H1 (cell line): ENCODE measurements around the gene VGLL1. TPM values are rescaled to one million over a fixed set of nuclear protein-coding genes. Genes with fewer than 3 reads are reported as not detected.
A peak's percentile ranks its signal among the peaks of the same experiment; 100 is the strongest.

Experiments used
- CTCF ChIA-PET: fragments of 300-600 bp; sonication (Branson Sonifier 250); formaldehyde crosslinking; loops from one replicate; lab custom pipeline; 2021; ENCODE audit not compliant: partially characterized antibody; lab: Charles Lee
- POLR2A ChIA-PET: fragments of 300-600 bp; sonication (Branson Sonifier 250); formaldehyde crosslinking; loops from one replicate; lab custom pipeline; 2021; ENCODE audit warnings: inconsistent platforms; ENCODE audit not compliant: partially characterized antibody; lab: Charles Lee
- DNase-seq, 2 experiments: peaks; one replicate each; pipeline versions ENCODE4 v3.0.0 to v3.0.0-alpha.2; 2010 to 2022; ENCODE audit warnings: low spot score in 2 of 2, low read depth in 1 of 2, mixed read lengths in 1 of 2
- FAIRE-seq: peaks from 2 replicates; lab custom pipeline; 2011; peaks lifted over from hg19 to GRCh38; lab: Jason Lieb, UNC
- H2AFZ ChIP-seq: 2 replicates; pipeline ENCODE4 v1.8.1; 2012; ENCODE audit warnings: low read length, inconsistent platforms
- H2AK5ac ChIP-seq: 2 replicates; pipeline ENCODE4 v1.6.1; 2013; ENCODE audit warnings: low read depth, low read length
- H2BK120ac ChIP-seq: replicated peaks from 2 replicates; pipeline ENCODE3; 2013; ENCODE audit warnings: low read depth, low read length, inconsistent platforms
- H2BK12ac ChIP-seq: 2 replicates; pipeline ENCODE4 v1.6.1; 2013; ENCODE audit warnings: low read depth, low read length
- H2BK15ac ChIP-seq: 2 replicates; pipeline ENCODE4 v1.6.1; 2013; ENCODE audit warnings: low read length
- H2BK20ac ChIP-seq: 2 replicates; pipeline ENCODE4 v1.6.1; 2013; ENCODE audit warnings: low read length
- H2BK5ac ChIP-seq: 2 replicates; pipeline ENCODE4 v1.6.1; 2013; ENCODE audit warnings: low read depth, low read length
- H3K14ac ChIP-seq: 2 replicates; pipeline ENCODE4 v1.6.1; 2013; ENCODE audit warnings: inconsistent platforms; ENCODE audit not compliant: insufficient read length
- H3K18ac ChIP-seq: 2 replicates; pipeline ENCODE4 v1.6.1; 2013; ENCODE audit warnings: low read length; ENCODE audit errors: extremely low read depth
- H3K23ac ChIP-seq: 2 replicates; pipeline ENCODE4 v1.6.1; 2013; ENCODE audit warnings: inconsistent platforms; ENCODE audit not compliant: insufficient read length
- H3K23me2 ChIP-seq: 2 replicates; pipeline ENCODE4 v1.6.1; 2013; ENCODE audit warnings: low read depth, low read length
- H3K27ac ChIP-seq: 2 replicates; pipeline ENCODE4 v1.6.1; 2011; ENCODE audit warnings: low read depth, low read length, inconsistent platforms
- H3K27me3 ChIP-seq, 4 experiments: replicated peaks in 1 of 4; 1 replicate in 1 of 4; 2 replicates in 3 of 4; pipeline versions ENCODE4 v1.6.1 to v1.8.1; 2011 to 2013; ENCODE audit warnings: low read length in 3 of 4, mild to moderate bottlenecking in 3 of 4, inconsistent platforms in 2 of 4, mixed read lengths in 2 of 4, moderate library complexity in 1 of 4; ENCODE audit not compliant: control insufficient read depth in 3 of 4, insufficient read depth in 3 of 4; ENCODE audit errors: extremely low read depth in 1 of 4
- H3K36me3 ChIP-seq, 4 experiments: 2 replicates each; pipeline versions ENCODE4 v1.6.1 to v1.8.1; 2011 to 2013; ENCODE audit warnings: mild to moderate bottlenecking in 4 of 4, low read length in 3 of 4, moderate library complexity in 2 of 4, control low read depth in 1 of 4, inconsistent platforms in 1 of 4; ENCODE audit not compliant: insufficient read depth in 4 of 4, control insufficient read depth in 2 of 4
- H3K4ac ChIP-seq: replicated peaks from 2 replicates; pipeline ENCODE3; 2013; ENCODE audit warnings: low read length, low read depth, mixed read lengths, inconsistent platforms; ENCODE audit not compliant: insufficient read length
- H3K4me1 ChIP-seq, 4 experiments: replicated peaks in 1 of 4; 1 replicate in 1 of 4; 2 replicates in 3 of 4; pipeline versions ENCODE4 v1.6.1 to v1.8.1; 2011 to 2013; ENCODE audit warnings: low read length in 3 of 4, inconsistent platforms in 2 of 4, mixed read lengths in 1 of 4; ENCODE audit not compliant: insufficient read depth in 4 of 4, control insufficient read depth in 3 of 4
- H3K4me2 ChIP-seq, 2 experiments: 2 replicates each; pipeline versions ENCODE4 v1.6.1 to v1.8.1; 2011 to 2013; ENCODE audit warnings: low read depth in 2 of 2, low read length in 2 of 2, control low read depth in 1 of 2, inconsistent platforms in 1 of 2, mild to moderate bottlenecking in 1 of 2; ENCODE audit not compliant: insufficient read depth in 1 of 2
- H3K4me3 ChIP-seq, 4 experiments: fragments of 200-600, 300-600 bp in 1 of 4; sonication (generic), shearing (Covaris generic), sonication (Bioruptor Twin) in 1 of 4; 2 replicates each; pipeline versions ENCODE4 v1.5.1 to v1.8.1; 2011 to 2016; ENCODE audit warnings: low read length in 4 of 4, low read depth in 3 of 4, control low read depth in 2 of 4, inconsistent platforms in 2 of 4, mild to moderate bottlenecking in 2 of 4, mixed read lengths in 1 of 4, moderate library complexity in 1 of 4; ENCODE audit not compliant: insufficient read depth in 2 of 4; ENCODE audit errors: extremely low read depth in 1 of 4
- H3K56ac ChIP-seq: replicated peaks from 2 replicates; pipeline ENCODE3; 2013; ENCODE audit warnings: low read depth, mild to moderate bottlenecking, mixed read lengths, low read length, inconsistent platforms; ENCODE audit not compliant: insufficient read length
- H3K79me1 ChIP-seq: 2 replicates; pipeline ENCODE4 v1.6.1; 2013; ENCODE audit warnings: low read depth, low read length, control low read depth
- H3K79me2 ChIP-seq, 2 experiments: 2 replicates each; pipeline versions ENCODE4 v1.6.1 to v1.8.1; 2012 to 2013; ENCODE audit warnings: low read length in 2 of 2, mild to moderate bottlenecking in 2 of 2, inconsistent platforms in 1 of 2; ENCODE audit not compliant: insufficient read depth in 2 of 2, control insufficient read depth in 1 of 2
- H3K9ac ChIP-seq, 4 experiments: replicated peaks in 1 of 4; 1 replicate in 1 of 4; 2 replicates in 3 of 4; pipeline versions ENCODE4 v1.6.1 to v1.8.1; 2011 to 2013; ENCODE audit warnings: low read depth in 3 of 4, low read length in 3 of 4, control low read depth in 2 of 4, mild to moderate bottlenecking in 2 of 4, moderate library complexity in 2 of 4, inconsistent platforms in 1 of 4; ENCODE audit errors: extremely low read depth in 1 of 4
- H3K9me3 ChIP-seq, 2 experiments: 2 replicates each; pipeline versions ENCODE4 v1.6.1 to v1.8.1; 2012 to 2013; ENCODE audit warnings: mild to moderate bottlenecking in 2 of 2, moderate library complexity in 2 of 2, control low read depth in 1 of 2, inconsistent platforms in 1 of 2, low read depth in 1 of 2, low read length in 1 of 2, mixed read lengths in 1 of 2; ENCODE audit not compliant: insufficient read depth in 2 of 2
- H4K20me1 ChIP-seq, 2 experiments: replicated peaks in 1 of 2; 2 replicates each; pipeline versions ENCODE3 to v1.8.1; 2011 to 2013; ENCODE audit warnings: inconsistent platforms in 2 of 2, low read length in 2 of 2, mild to moderate bottlenecking in 1 of 2; ENCODE audit not compliant: insufficient read depth in 2 of 2, control insufficient read depth in 1 of 2
- H4K5ac ChIP-seq: 2 replicates; pipeline ENCODE4 v1.6.1; 2013; ENCODE audit warnings: low read length, low read depth, mixed read lengths, inconsistent platforms; ENCODE audit not compliant: insufficient read length
- H4K8ac ChIP-seq: 2 replicates; pipeline ENCODE4 v1.8.0; 2013; ENCODE audit warnings: mild to moderate bottlenecking, moderate library complexity, low read length, inconsistent platforms; ENCODE audit not compliant: insufficient read depth; ENCODE audit errors: extremely low read depth
- H4K91ac ChIP-seq: replicated peaks from 2 replicates; pipeline ENCODE3; 2013; ENCODE audit warnings: low read length, mixed read lengths, inconsistent platforms; ENCODE audit not compliant: insufficient read length
- POLR2A ChIP-seq, 2 experiments: IDR thresholded peaks; 1 replicate in 1 of 2; 2 replicates in 1 of 2; pipeline ENCODE4 v1.6.1; 2011; ENCODE audit warnings: low read depth in 2 of 2, low read length in 2 of 2, mild to moderate bottlenecking in 2 of 2; ENCODE audit errors: control extremely low read depth in 1 of 2
- POLR2AphosphoS5 ChIP-seq: IDR thresholded peaks from 2 replicates; pipeline ENCODE4 v1.6.1; 2011; ENCODE audit warnings: low read depth, low read length
- TAF7 ChIP-seq: optimal IDR thresholded peaks from 2 replicates; pipeline ENCODE3; 2011; ENCODE audit warnings: low read depth, mild to moderate bottlenecking, inconsistent platforms, low read length, moderate library complexity, borderline replicate concordance
- WGBS, 2 experiments: shearing (Covaris generic) in 1 of 2; methylation state at CpG; one replicate each; pipeline versions ENCODE4 v1.1.6 to v1.1.7; 2013 to 2015; ENCODE audit warnings: low lambda C conversion rate in 2 of 2, mixed read lengths in 2 of 2, inconsistent platforms in 1 of 2, low coverage in 1 of 2, missing lambda C conversion rate in 1 of 2; ENCODE audit not compliant: insufficient replicate concordance in 2 of 2, insufficient coverage in 1 of 2, insufficient read length in 1 of 2; ENCODE audit errors: extremely low coverage in 1 of 2, missing lambda C conversion rate in 1 of 2; 5-methylcytosine and 5-hydroxymethylcytosine counted together
- microRNA counts: library from miRNA; unstranded; fragments of <30 nt; microRNA quantifications from one replicate; lab custom pipeline; 2015
- microRNA-seq, 2 experiments: library from miRNA; unstranded; fragments of <30 nt; microRNA quantifications; one replicate each; pipeline versions ENCODE4 to v1.2.0, GENCODE V29; 2016 to 2020; ENCODE audit warnings: borderline microRNAs expressed in 2 of 2, borderline number of aligned reads in 2 of 2, borderline replicate concordance in 1 of 2
- polyA plus RNA-seq, 7 experiments: library from polyadenylated mRNA; depleted of rRNA in 3 of 7; stranded (reverse) in 5 of 7; unstranded in 2 of 7; fragments of >200 nt in 5 of 7; fragments of 200-250 nt in 2 of 7; gene quantifications; 1 replicate in 5 of 7; 2 replicates in 1 of 7; 4 replicates in 1 of 7; pipeline versions ENCODE4 v1.2.1 to v1.2.3, GENCODE V29; 2011 to 2013; ENCODE audit warnings: missing spikeins in 2 of 7, mixed read lengths in 2 of 7
- small RNA-seq: library from polyadenylated mRNA; stranded (forward); fragments of <200 nt; extraction: miRNeasy Mini kit (QIAGEN cat#:217004); gene quantifications from one replicate; pipeline ENCODE3, GENCODE V24; 2013; ENCODE audit not compliant: insufficient read depth
- total RNA-seq: library from RNA; stranded (reverse); fragmentation: NEBNext Ultra II Directional; extraction: Animal tissue kit (Norgen Biotek cat#: 25700); gene quantifications from 2 replicates; pipeline ENCODE4 v1.2.1, GENCODE V29; 2021

VGLL1 gene
- total and polyA plus RNA-seq, 2 of the 8 experiments (the other 6 are each of a cell fraction or from before 2014, with no cell fraction given), result not detected

GRCh38 chrX:136600059-136600458 is 68.0 kb downstream of the VGLL1 start:
- Histone ChIP-seq H3K23me2 (no peaks in the 10 kb centered on the region), H4K20me1 (no peaks in the 10 kb centered on the region), H2BK5ac (no peak overlapping the region), H3K4ac (no peak overlapping the region), H4K5ac (no peak overlapping the region), H3K14ac (no peak overlapping the region), H3K9me3 (no peaks in the 10 kb centered on the region), H2AK5ac (no peak overlapping the region), H3K23ac (no peak overlapping the region), H3K18ac (no peak overlapping the region), H4K8ac (no peak overlapping the region), H3K56ac (no peak overlapping the region), H3K79me2 (no peaks in the 10 kb centered on the region), H3K36me3 (no peaks in the 10 kb centered on the region), H2BK12ac (no peak overlapping the region), H3K79me1 (no peaks in the 10 kb centered on the region), H3K4me3 (no peak overlapping the region), H3K4me2 (no peak overlapping the region), H3K9ac (no peak overlapping the region), H3K27ac (no peak overlapping the region), H4K91ac (no peak overlapping the region), H2BK120ac (no peak overlapping the region), H2BK15ac (no peak overlapping the region), H3K27me3 (no peaks in the 10 kb centered on the region), H2AFZ (no peak overlapping the region), H2BK20ac (no peak overlapping the region), H3K4me1 (no peaks in the 10 kb centered on the region)
- TF ChIP-seq POLR2AphosphoS5 (no peak), TAF7 (no peak), POLR2A (IDR thresholded peaks at IDR 0.05; ENCODE audit: control extremely low read depth in 1 of 2, low read depth in 2 of 2, low read length in 2 of 2) (no peak)
- no peak for DNase-seq
- FAIRE-seq, result no peak
- POLR2A ChIA-PET, result no interaction called here
- WGBS, 2 experiments, result 79% methylated on average over 1 of the region's 1 CpG; no CpG with 5 or more reads in 1 of the 2 experiments
- CTCF ChIA-PET, result no interaction called here

MicroRNAs within 50 kb of the gene (microRNA counts, 767-probe panel; counts per million panel counts)
- 879 counts per million, percentile 95 among the panel's probes with 10 or more counts for microRNA hsa-miR-934 (lab: Ali Mortazavi, UCI)

Small RNA genes within 50 kb of the gene (microRNA-seq; reads per million reads assigned to microRNA genes)
- gene MIR934, result 0 reads per million in 2 experiments

Small RNA genes within 50 kb of the gene (small RNA-seq; reads per million reads assigned to genes)
- gene MIR934 (not detected), gene RF00019 (not detected), gene RNU6-320P (not detected)

Other genes with a start within 250 kb of the VGLL1 start
- not detected in 2 replicates for gene ADGRG4, start 231.3 kb upstream of the VGLL1 start, total RNA-seq
- gene ADGRG4, start 231.3 kb upstream of the VGLL1 start, polyA plus RNA-seq (2011; rRNA removed), result not detected in 2 replicates
- gene BRS3, start 44.3 kb upstream of the VGLL1 start, total RNA-seq, result not detected in 2 replicates
- not detected in 2 replicates for gene BRS3, start 44.3 kb upstream of the VGLL1 start, polyA plus RNA-seq (2011; rRNA removed)
- 46.4 and 49.3 TPM in 2 replicates for gene HTATSF1, start 34.6 kb upstream of the VGLL1 start, total RNA-seq
- 1.2 and 2.2 TPM in 2 replicates for gene HTATSF1, start 34.6 kb upstream of the VGLL1 start, polyA plus RNA-seq (2011; rRNA removed)
- gene CD40LG, start 115.9 kb downstream of the VGLL1 start, total RNA-seq, result not detected in 2 replicates
- gene CD40LG, start 115.9 kb downstream of the VGLL1 start, polyA plus RNA-seq (2011; rRNA removed), result not detected in 2 replicates
- 3.6 TPM in 2 replicates for gene ARHGEF6, start 248.7 kb downstream of the VGLL1 start, total RNA-seq
- 2.1 and 3.7 TPM in 2 replicates for gene ARHGEF6, start 248.7 kb downstream of the VGLL1 start, polyA plus RNA-seq (2011; rRNA removed)